Measurements from ENCODE around the gene RGPD8.
"Not testable (repeated sequence)": the region's sequence is repeated elsewhere in the genome, so short reads cannot be mapped to it uniquely, and the experiment has no call there.

The RGPD8 gene

DNA sequence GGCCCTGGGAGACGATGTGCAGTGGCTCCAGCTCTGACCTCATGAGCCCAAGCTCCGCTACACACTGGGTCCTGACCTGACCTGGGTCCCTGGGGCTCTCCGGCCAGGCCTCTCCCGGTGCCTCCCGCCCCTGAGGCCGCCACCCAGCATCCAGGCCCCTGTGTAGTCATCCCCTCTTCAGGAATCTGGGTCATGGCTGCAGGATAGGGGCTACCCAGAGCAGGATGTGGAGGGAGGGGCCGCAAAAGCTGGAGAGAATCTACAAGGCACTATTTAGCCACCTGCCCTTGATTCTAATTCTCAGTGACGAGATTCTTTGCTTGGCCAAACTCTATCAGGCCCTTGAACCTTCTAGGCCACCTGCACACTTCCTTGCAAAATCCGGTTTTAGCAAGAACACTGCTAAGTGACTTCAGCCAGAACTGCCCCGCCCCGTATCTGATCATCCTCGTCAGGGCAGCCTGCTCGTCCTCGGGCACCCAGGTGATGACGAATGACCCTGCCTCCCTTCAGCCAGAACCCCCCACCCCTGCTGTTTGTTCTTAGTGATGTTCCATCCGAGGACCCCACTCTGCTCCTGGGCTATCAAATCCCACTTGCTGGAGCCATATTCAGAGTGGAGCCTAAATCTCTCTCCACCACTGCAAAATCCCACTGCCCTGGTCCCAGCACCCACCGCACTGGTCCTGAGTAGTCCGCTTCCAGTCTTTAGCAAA lies 2.4 kb upstream of the RGPD8 start:
- DNase-seq (ENCODE audit: low read depth in 2 of 3, low spot score in 1 of 3) = not testable (repeated sequence)

DNA sequence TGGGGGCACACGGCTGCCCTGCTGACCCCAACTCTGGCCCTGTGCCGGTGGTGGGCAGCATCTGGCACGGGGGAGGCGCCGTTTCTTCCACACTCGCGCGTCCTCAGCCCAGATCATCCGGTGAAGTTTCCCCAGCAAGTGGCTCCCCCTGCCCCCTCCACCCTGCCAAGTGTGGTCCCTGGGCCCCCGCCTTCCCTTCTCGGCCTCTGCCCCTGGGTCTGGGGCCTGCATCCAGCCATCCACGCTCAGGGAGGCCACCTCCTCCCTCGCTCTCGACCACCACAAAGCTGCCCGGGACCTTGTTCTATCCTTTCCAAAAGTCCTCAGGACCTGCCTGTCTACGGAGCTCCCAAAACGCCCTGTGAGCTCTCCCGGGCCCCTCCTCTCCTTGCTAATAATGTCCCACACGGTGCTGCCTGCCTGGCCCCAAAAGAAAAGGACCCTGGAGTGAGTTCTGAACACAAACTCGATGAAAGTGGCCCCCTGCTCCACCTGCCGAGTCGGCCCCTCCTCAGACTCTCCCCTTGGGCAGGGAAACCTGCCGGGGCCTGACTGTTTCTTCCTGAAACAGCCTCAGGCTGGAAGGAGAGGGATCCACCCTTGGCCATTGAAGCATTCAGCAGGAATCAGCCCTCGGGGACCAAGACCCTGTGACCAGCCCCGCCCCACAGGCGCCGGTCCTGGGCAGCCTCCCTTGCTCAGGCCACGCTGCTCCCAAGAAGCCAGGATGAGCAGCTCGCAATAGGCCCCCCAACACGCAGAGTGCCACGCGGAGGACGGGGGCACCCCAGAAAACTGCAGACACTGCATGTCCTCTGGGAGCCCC lies 1.7 kb upstream of the RGPD8 start:
- DNase-seq (ENCODE audit: low read depth in 2 of 3, low spot score in 1 of 3) = not testable (repeated sequence)

DNA sequence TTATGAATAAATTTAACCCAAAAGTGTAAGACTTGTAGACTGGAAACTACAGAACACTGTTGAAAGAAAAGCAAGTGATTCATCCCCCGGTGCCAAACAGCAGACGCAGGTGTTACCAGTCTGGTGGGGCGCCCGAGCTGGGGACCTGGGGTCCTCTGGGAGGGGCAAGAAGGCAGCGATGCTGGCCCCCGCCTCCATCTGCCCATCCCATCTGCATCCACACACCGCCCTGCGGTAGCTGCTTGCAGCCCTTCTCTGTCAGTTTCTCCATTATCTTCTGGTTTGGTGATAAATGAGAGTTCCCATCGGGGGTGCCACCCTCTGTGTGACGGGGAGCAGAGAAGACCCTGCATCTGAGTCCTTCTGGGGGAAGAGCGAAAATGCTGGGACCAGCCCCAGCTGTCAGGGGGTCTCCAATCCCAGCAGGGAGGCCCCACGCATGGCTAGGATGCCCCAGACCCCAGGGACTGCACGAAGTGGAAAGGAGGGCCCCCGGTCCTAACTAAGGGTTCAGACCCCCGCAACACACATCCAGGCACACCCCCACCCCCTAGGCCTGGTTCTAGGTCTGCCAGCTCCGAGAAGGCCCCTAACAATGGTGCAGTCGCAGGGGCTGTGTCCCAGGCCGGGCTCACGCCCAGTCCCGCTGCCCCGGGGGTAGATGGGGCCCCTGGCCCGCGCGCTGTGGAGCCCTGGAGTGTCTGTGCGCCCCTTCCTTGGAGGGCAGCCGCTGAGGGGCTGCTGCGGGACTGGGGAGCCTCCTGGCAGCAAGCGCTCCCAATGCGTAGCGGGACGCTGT lies 686 bp upstream of the RGPD8 start:
- DNase-seq (ENCODE audit: low read depth in 2 of 3, low spot score in 1 of 3) = no peak

DNA sequence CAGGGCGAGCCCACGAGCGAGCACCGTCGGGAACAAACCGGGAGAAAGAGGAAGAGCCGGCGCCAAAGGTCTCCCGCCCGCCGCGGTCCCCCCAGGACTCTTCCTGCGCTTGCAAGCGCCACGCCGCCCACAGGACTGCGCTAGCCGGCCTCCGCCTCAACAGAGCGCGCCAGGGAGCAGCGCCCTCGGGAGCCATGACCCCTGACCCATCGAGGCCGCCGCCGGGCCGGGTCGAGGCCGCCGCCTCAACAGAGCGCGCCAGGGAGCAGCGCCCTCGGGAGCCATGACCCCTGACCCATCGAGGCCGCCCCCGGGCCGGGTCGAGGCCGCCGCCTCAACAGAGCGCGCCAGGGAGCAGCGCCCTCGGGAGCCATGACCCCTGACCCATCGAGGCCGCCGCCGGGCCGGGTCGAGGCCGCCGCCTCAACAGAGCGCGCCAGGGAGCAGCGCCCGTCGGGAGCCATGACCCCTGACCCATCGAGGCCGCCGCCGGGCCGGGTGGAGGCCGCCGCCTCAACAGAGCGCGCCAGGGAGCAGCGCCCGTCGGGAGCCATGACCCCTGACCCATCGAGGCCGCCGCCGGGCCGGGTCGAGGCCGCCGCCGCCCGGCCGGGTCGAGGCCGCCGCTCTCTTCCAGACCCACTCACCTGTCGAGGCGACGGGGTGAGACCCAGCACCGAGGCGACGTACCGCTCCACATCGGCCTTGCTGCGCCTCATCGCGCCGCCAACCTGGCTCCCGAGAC lies 538 bp downstream of the RGPD8 start:
- not testable (repeated sequence) for DNase-seq (ENCODE audit: low read depth in 2 of 3, low spot score in 1 of 3)

DNA sequence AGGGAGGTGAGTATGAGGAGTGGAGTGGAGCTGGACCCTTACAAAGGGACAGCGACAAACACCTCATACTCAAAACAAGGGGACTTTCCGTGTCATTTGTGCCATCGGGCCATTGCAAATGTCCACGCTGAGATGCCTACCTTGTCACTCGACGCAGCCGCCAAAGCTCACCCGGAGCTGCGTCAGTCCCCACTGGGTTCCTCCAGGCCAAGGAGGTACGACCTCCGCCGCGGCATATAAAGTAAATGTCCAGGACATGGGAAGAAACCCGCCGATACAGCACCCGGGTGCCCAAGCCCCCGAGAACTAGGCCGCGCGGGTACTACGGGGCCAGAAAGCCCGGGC lies 1.1 kb downstream of the RGPD8 start:
- DNase-seq (ENCODE audit: low read depth in 2 of 3, low spot score in 1 of 3) = not testable (repeated sequence)

DNA sequence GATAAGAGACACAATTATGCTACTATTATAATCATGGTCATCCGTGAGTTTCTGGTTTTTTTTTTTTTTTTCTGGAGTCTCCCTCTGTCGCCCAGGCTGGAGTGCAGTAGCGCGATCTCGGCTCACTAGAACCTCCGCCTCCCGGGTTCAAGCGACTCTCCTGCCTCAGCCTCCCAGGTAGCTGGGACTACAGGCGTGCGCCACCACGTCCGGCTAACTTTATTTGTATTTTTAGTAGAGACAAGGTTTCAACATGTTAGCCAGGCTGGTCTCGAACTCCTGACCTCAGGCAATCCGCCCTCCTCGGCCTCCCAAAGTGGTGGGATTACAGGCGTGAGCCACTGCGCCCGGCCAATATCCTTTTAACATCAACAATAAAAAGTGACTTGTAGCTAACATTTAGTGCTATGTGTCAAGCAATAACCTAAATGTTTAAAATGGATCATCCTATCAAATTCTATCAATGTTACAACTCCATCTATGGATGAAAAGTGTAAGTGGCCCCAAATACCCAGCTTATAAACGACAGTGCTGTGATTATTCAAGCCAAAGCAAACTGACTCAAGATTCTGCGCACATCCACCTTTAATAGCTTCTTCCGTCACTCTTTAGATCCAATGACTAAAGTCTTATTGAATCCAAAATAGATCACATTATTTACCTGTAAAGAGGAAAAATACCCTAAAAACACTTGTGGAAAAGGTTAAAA lies 1.7 kb downstream of the RGPD8 start:
- DNase-seq (ENCODE audit: low read depth in 2 of 3, low spot score in 1 of 3) = not testable (repeated sequence)

DNA sequence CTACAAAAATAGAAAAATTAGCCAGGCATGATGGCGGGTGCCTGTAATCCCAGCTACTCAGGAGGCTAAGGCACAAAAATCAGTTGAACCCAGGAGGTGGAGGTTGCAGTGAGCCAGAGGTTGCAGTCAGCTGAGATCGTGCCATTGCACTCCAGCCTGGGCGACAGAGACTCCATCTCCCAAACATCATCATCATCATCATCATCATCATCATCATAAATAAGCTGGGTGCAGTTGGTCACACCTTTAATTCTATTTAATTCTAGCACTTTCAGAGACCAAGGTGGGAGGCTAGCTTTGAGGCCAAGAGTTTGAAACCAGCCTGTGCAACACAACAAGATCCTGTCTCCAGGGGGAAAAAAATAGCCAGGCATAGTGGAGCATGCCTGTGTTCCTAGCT lies 8.9 kb downstream of the RGPD8 start:
- DNase-seq (ENCODE audit: low read depth in 2 of 3, low spot score in 1 of 3) = not testable (repeated sequence)

DNA sequence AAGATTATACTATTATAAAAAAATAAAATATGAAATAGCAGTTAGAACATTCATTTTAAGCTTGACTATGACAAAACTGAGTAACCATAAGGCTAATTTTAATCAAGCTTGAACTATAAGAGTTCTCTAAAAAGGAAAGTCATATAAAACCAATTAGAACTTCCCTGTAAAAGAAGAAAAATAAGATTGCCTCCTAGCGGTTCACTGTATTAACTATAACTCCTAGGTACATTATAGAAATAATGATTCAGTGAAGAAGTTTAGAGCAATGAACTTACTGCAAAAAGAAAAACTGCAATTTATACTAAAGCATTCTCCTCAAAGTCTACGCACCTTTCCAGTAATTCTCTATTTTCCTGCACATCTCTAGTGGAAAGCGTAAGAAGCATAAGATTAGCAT lies 16.6 kb downstream of the RGPD8 start:
- DNase-seq (ENCODE audit: low read depth in 2 of 3, low spot score in 1 of 3) = not testable (repeated sequence)

DNA sequence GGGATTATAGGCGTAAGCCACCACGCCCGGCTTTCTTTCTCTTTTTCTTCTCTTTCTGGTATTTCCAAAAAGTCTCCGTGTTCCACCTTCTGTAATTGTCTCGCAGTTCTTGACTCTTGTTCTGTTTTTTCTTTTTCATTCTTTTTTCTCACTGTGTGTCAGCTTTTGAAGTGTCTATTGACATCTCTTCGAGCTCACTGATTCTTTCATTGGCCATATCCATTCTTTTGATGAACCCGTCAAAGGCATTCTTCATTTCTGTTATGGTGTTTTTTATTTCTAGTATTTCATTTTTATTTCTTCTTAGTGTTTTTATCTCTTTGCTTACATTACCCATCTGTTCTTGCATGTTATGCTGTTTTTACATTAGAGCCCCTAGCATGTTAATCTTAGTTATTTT lies 73.4 kb downstream of the RGPD8 start:
- DNase-seq (ENCODE audit: low read depth in 2 of 3, low spot score in 1 of 3) = not testable (repeated sequence)

DNA sequence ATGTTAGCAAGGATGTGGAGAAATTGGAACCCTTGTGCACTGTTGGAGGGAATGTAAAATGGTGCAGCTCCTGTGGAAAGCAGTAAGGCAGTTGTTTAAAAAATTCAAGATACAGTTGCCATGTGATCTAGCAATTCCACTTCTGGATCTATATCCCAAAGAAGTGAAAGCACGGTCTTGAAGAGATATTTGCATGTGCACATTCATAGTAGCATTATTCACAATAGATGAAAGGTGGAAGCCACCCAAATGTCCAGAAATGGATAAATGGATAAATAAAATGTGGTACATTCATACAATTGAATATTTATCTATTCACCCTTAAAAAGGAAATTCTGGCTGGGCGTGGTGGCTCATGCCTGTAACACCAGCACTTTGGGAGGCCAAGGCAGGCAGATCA lies 79.1 kb downstream of the RGPD8 start:
- DNase-seq (ENCODE audit: low read depth in 2 of 3, low spot score in 1 of 3) = not testable (repeated sequence)

DNA sequence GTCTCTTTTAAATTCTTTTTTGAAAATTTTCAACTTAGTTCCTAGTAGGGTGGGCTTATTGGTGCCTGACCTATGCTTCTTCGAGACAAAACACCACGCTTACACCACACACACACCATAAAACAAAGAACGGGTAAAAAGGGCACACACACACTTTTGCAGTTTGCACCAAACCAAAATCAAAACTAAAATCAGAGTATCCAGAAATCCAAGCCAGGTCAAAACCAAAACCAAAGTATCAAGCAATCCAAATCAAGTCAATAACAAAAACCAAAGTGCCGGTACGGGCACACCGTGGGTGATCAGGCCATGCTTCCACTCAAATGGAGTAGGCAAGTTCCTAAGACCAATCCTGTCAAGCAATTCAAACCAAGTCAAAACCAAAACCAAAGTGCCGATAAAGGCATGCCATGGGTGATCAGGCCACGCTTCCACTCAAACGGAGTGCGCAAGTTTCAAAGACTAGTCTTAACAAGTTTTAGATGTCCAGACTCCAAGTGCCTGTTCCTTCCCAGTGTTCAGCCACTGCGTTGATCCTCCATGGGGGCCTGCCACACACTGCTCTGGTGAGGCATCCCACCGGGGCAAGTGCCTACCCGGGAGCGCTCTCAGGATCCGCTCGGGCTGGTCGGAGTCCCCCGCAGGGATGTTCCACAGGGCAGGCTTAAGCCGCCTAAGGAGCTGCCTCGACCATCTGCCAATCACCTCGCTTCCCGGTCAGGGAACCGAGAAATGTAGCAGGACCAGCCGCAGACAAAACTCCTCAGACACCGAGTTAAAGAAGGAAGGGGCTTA lies 80.4 kb downstream of the RGPD8 start:
- DNase-seq (ENCODE audit: low read depth in 2 of 3, low spot score in 1 of 3) = not testable (repeated sequence)

DNA sequence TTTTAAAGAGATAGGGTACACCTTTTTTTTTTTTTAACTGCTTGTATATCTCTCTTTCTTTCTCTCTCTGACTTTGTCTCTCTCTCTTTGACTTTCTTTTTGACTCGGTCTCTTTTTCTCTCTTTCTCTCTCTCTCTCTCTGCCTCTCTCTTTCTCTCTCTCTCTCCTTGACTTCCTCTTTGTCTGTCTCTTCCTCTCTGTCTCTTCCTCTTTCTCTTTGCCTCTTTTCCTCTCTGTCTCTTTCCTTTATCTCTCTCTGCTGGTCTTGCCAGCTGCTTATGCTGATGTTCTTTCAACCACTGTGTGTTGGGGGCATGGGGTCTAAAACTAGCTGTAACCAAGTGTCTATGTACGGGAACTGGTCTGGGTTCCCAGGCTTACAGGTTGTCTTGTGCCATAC lies 81.2 kb downstream of the RGPD8 start:
- DNase-seq (ENCODE audit: low read depth in 2 of 3, low spot score in 1 of 3) = not testable (repeated sequence)

DNA sequence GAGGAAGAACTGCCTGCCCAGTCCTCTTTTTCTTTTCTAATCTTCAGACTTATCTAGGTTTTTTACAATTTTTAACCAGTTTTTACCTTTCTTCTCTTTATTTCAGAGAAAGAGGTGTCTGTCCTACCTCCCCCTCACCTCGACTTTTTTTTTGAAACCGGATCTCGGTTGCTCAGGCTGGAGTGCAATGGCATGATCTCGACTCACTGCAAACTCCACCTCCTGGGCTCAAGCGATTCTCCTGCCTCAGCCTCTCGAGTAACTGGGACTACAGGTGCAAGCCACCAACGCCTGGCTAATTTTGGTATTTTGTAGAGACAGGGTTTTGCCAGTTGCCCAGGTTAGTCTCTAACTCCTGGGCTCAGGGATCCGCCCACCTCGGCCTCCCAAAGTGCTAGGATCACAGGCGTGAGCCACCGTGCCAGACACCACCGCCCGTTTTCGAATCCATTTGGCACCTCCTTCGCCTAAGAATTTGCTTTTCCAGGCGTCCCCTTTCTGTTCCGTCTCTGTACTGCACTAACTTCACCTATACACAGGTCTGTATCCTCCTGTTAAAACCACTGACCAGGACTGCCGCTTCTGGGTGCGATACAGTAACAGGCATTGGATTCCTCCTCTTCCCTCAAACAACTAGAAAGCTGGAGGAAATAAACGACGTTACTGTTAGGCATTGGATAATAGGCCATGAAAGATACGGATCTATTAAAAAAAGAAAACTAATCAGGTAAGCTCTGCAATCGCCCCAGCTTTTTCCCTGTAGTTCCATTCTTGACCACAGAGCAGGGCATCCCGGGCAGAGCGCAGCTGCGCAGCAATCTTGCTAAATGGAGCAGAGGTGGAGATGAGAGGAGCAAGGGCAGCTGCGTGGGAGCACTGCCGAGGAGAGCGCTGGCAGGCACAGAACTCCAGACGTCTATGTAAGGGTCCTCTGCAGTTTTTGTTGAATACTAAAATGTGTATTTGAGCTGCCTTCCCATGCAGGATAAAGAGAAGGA lies 88.1 kb downstream of the RGPD8 start:
- DNase-seq (ENCODE audit: low read depth in 2 of 3, low spot score in 1 of 3) = no peak

DNA sequence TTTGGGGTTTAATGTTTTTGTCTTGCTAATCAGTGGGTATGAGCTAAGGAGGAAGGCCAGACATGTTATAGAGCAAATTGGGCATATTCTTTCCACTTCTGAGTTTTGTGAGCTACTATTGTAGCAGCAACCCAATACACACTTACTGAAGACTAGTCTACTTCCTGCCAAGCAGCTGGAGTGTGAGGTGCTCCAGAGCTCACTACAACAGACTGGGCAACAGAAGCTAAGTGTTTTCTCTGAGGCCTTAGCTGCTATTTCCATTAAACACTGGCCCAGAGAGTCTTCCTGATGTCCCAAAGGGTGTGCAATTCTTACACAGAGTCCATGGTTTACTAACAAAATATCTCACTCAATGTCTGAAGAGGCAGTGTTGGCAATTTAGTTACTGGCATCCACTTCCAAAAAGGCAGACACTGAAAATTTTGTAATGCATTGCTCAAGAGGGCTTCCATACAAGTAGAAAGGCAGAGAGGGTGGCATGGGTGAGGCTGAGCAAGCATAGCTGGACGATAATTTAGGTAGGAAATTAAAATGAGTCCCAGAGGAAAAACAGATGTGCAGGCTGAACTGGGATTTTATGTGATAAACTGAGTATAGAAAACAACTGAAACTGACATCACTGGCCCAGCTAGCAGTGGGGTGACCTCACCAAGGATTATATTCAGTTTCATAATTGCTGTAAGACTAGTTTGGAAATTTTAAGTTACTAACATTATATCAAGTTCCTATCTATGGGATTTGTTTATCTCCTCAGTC lies 89.4 kb downstream of the RGPD8 start:
- no peak for DNase-seq (ENCODE audit: low read depth in 2 of 3, low spot score in 1 of 3)

DNA sequence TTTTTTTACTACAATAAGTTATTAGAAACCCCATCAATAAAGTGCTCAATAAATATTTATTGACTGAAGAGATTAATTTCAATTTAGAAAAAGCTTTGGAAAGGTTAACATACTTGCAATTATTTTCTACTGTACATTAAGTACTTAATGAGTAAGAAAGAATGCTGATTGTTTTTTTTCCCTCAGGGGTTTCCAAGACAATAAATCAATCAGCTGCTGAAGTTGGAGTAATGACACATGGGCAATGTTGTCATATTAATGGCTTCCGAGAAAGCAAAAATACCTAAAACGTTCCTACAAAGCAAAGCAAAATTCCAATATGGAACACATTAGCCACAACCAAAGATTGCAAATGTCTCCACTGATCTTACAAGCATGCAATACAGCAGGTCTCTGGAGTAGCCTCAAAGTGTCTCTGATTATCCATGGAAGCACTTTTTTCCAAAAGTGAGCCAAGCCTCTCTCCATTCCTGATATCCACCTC lies 91.3 kb downstream of the RGPD8 start:
- no peak for DNase-seq (ENCODE audit: low read depth in 2 of 3, low spot score in 1 of 3)

DNA sequence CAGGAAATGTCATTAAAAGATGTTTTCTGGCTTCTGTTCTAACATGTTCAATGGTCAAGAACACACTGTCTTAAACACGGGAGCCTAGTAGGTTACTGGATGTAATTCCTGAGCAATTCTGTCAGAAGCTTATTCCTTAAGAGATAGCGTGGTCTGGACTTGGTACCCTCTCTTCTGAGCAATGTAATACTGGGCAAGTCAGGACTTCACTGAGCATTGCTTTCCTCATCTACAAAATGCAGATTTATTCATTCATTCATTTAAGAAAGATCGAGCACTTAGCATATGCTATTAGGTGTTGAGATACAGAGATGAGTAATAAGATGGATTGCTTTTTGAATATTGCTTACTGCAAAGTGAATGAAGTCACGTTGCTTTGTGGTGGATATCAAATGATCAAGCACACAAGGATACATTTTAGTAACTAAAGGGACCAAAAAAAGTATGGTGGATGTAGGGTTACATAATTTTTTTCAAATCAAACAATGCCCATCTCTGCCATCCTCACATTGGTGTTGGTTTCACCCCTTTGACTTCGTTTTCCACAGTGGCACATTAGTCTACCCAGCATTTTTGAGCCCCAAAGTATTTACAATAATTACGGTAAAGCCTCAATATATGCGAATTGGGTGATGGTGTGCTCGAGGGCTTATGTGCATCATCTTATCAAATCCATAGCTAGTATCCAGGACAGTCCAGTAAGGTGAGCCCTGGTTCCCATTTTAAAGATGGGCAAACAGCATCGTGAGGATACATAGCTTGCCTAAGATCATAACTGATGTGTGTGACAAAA lies 92.8 kb downstream of the RGPD8 start:
- DNase-seq (ENCODE audit: low read depth in 2 of 3, low spot score in 1 of 3) = no peak

DNA sequence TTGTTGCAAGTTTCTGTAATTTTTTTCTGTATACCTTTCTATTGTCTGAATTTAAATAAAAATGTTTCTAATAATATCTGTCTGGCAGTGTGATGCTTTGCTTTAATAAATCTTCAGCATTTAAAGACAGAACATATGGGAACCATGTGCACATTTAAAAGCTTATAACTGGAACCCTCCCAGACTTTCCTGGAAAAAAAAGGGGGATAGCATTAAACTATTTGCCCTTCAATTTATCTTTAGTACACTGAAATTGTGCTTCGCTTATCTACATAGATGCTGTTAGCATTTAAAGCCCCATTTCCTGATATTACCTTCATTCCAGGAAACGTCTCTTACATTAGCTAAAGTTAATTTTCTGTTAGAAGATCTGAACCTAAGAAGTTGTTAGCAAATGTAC lies 93.5 kb downstream of the RGPD8 start:
- DNase-seq (ENCODE audit: low read depth in 2 of 3, low spot score in 1 of 3) = no peak
